ENCODE data around the gene RUNX3. TPM values are rescaled to one million over a fixed set of nuclear protein-coding genes. Genes with fewer than 3 reads are reported as not detected.
"Not testable (repeated sequence)": the region's sequence is repeated elsewhere in the genome, so short reads cannot be mapped to it uniquely, and the experiment has no call there.

The RUNX3 gene
- polyA plus RNA-seq, 1 experiment = not detected

- no peak for DNase-seq (ENCODE audit: low read depth, low spot score)
- peaks cover 5% of the 10 kb centered on the region for H3K27me3 ChIP-seq (ENCODE audit: control insufficient read depth, insufficient read depth, low read length)
- H3K4me3 ChIP-seq (ENCODE audit: low read depth, low read length) = no peak overlapping the region
- POLR2A ChIA-PET = no interaction called here
- TF ChIP-seq CTCF (IDR thresholded peaks at IDR 0.05; ENCODE audit: low read depth, low read length) = no peak
- CTCF ChIA-PET = interaction anchor here (1.8 kb wide), 1 partner anchor 12 kb away, joined by 4 read pairs; no protein-coding TSS in a partner anchor
- H3K27ac ChIP-seq (ENCODE audit: low read depth, low read length) = no peak overlapping the region
- H3K9me3 ChIP-seq (ENCODE audit: control insufficient read depth, insufficient read depth, low read length) = peaks cover 9% of the 10 kb centered on the region
These were observed 19.9 kb downstream of the RUNX3 start for GRCh38 chr1:24910210-24910609.

GRCh38 chr1:24909388-24909898 is 20.6 kb downstream of the RUNX3 start:
- DNase-seq (ENCODE audit: low read depth, low spot score) = peak; percentile 7

GRCh38 chr1:24908591-24909259 is 21.4 kb downstream of the RUNX3 start:
- H3K9me3 ChIP-seq (ENCODE audit: control insufficient read depth, insufficient read depth, low read length) = peaks cover 9% of the 10 kb centered on the region
- no peak for TF ChIP-seq CTCF (IDR thresholded peaks at IDR 0.05; ENCODE audit: low read depth, low read length)
- no peak overlapping the region for H3K4me3 ChIP-seq (ENCODE audit: low read depth, low read length)
- ChIA-PET POLR2A (no interaction called here), CTCF (interaction anchor here (0.6 to 1.8 kb wide), 7 partner anchors 10 to 489 kb away, joined by 3 to 5 read pairs (median 3); no protein-coding TSS in a partner anchor)
- DNase-seq (ENCODE audit: low read depth, low spot score) = no peak
- H3K27me3 ChIP-seq (ENCODE audit: control insufficient read depth, insufficient read depth, low read length) = peaks cover 14% of the 10 kb centered on the region
- no peak overlapping the region for H3K27ac ChIP-seq (ENCODE audit: low read depth, low read length)

More at GRCh38 chr1:24909388-24909898, 20.6 kb downstream of the RUNX3 start:
- POLR2A ChIA-PET = no interaction called here
- Histone ChIP-seq H3K27ac (ENCODE audit: low read depth, low read length) (no peak overlapping the region), H3K4me3 (ENCODE audit: low read depth, low read length) (no peak overlapping the region), H3K27me3 (ENCODE audit: control insufficient read depth, insufficient read depth, low read length) (peaks cover 8% of the 10 kb centered on the region), H3K9me3 (ENCODE audit: control insufficient read depth, insufficient read depth, low read length) (peaks cover 9% of the 10 kb centered on the region)
- peak; percentile 61 for TF ChIP-seq CTCF (IDR thresholded peaks at IDR 0.05; ENCODE audit: low read depth, low read length)
- CTCF ChIA-PET = interaction anchor here (0.6 to 1.8 kb wide), 7 partner anchors 11 to 490 kb away, joined by 3 to 5 read pairs (median 3); no protein-coding TSS in a partner anchor

GRCh38 chr1:24907587-24908294 is 22.3 kb downstream of the RUNX3 start:
- CTCF ChIA-PET; POLR2A ChIA-PET; H3K9me3 ChIP-seq (ENCODE audit: control insufficient read depth, insufficient read depth, low read length); H3K4me3 ChIP-seq (ENCODE audit: low read depth, low read length); H3K27ac ChIP-seq (ENCODE audit: low read depth, low read length); DNase-seq (ENCODE audit: low read depth, low spot score): not testable (repeated sequence)
- H3K27me3 ChIP-seq (ENCODE audit: control insufficient read depth, insufficient read depth, low read length) = peaks cover 23% of the 10 kb centered on the region

- DNase-seq (ENCODE audit: low read depth, low spot score) = no peak
- POLR2A ChIA-PET = no interaction called here
- Histone ChIP-seq H3K27me3 (ENCODE audit: control insufficient read depth, insufficient read depth, low read length) (peaks cover 27% of the 10 kb centered on the region), H3K27ac (ENCODE audit: low read depth, low read length) (no peak overlapping the region), H3K4me3 (ENCODE audit: low read depth, low read length) (no peak overlapping the region), H3K9me3 (ENCODE audit: control insufficient read depth, insufficient read depth, low read length) (peaks cover 9% of the 10 kb centered on the region)
- CTCF ChIA-PET = no interaction called here
- no peak for TF ChIP-seq CTCF (IDR thresholded peaks at IDR 0.05; ENCODE audit: low read depth, low read length)
These were observed 23.2 kb downstream of the RUNX3 start for GRCh38 chr1:24906760-24907490.
